Spinal cord (tissue), 10 donors: Measurements from ENCODE around the gene GCNA. TPM values are rescaled to one million over a fixed set of nuclear protein-coding genes. Genes with fewer than 3 reads are reported as not detected.

Source experiments
- DNase-seq, 6 donors: peaks; one replicate each; pipeline versions ENCODE4 v3.0.0 to v3.0.0-alpha.2; 2013 to 2015; ENCODE audit warnings: low spot score in 6 of 6, low read depth in 4 of 6
- H3K27ac ChIP-seq: one replicate; pipeline ENCODE4 v1.5.1; 2013; ENCODE audit warnings: low read depth, low read length, control low read depth
- H3K27me3 ChIP-seq: one replicate; pipeline ENCODE4 v1.6.1; 2013; ENCODE audit warnings: low read length; ENCODE audit not compliant: control insufficient read depth, insufficient read depth
- H3K36me3 ChIP-seq: one replicate; pipeline ENCODE4 v1.6.1; 2013; ENCODE audit warnings: low read length; ENCODE audit not compliant: control insufficient read depth, insufficient read depth
- H3K4me1 ChIP-seq: one replicate; pipeline ENCODE4 v1.6.1; 2013; ENCODE audit warnings: low read length; ENCODE audit not compliant: control insufficient read depth, insufficient read depth
- H3K4me3 ChIP-seq: one replicate; pipeline ENCODE4 v1.5.1; 2013; ENCODE audit warnings: low read depth, low read length, control low read depth
- H3K9me3 ChIP-seq: one replicate; pipeline ENCODE4 v1.6.1; 2013; ENCODE audit warnings: low read length; ENCODE audit not compliant: control insufficient read depth, insufficient read depth
- WGBS: methylation state at CpG from one replicate; pipeline ENCODE4 v1.1.5; 2013; ENCODE audit warnings: missing lambda C conversion rate; ENCODE audit not compliant: insufficient coverage; 5-methylcytosine and 5-hydroxymethylcytosine counted together
- polyA plus RNA-seq, 2 donors: library from polyadenylated mRNA; unstranded; fragments of 120-200 nt; gene quantifications; one replicate each; pipeline ENCODE4 v1.2.1, GENCODE V29; 2013; ENCODE audit not compliant: insufficient read length in 2 of 2
- total RNA-seq, 2 donors: library from RNA; depleted of rRNA in 1 of 2; stranded (reverse); fragments of 120-200 nt in 1 of 2; fragments of >200 nt in 1 of 2; gene quantifications; one replicate each; pipeline versions ENCODE4 v1.2.3 to v1.2.4, GENCODE V29; 2013 to 2014
- donor health status: healthy.

The GCNA gene
- total and polyA plus RNA-seq, 4 donors = 1.7 to 3.7 (median 3.2) TPM

DNA sequence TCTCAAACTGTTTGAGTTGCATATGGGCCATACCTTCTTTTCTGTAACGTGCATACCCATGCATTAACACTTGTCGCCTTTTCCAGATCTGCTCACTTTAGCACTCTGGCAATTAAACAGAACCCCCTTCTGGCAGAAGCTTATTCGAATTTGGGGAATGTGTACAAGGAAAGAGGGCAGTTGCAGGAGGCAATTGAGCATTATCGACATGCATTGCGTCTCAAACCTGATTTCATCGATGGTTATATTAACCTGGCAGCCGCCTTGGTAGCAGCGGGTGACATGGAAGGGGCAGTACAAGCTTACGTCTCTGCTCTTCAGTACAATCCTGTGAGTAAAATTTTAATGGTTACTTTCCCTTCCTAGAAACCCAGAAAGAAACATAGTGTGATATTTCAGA is 40.5 kb upstream of the GCNA start:
- H3K27me3 ChIP-seq = no peaks in the 10 kb centered on the region
- H3K36me3 ChIP-seq = no peaks in the 10 kb centered on the region
- WGBS = 80% methylated on average over 5 of the region's 9 CpGs
- H3K4me3 ChIP-seq = no peak overlapping the region
- peaks cover 2% of the 10 kb centered on the region for H3K4me1 ChIP-seq
- H3K27ac ChIP-seq = no peak overlapping the region
- DNase-seq = no peak
- H3K9me3 ChIP-seq = no peaks in the 10 kb centered on the region

DNA sequence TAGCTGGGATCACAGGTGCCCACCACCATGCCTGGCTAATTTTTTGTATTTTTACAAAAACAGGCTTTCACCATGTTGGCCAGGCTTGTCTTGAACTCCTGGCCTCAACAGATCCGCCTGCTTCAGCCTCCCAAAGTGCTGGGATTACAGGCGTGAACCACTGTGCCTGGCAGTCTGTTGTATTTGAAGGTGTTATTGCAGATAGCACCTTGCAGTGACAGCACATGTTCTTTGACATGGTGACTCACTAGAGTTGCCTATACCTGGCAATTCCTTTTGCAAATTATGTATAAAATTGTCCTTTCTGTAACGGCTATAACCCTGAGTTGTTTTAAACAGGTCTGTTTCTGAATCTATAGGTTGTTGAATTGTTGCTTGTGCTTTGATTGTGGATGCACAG is 37.4 kb upstream of the GCNA start:
- Histone ChIP-seq H3K4me1 (peaks cover 2% of the 10 kb centered on the region), H3K4me3 (no peak overlapping the region), H3K27me3 (no peaks in the 10 kb centered on the region), H3K36me3 (no peaks in the 10 kb centered on the region), H3K27ac (no peak overlapping the region), H3K9me3 (no peaks in the 10 kb centered on the region)
- DNase-seq = no peak
- WGBS = 100% methylated on average over 1 of the region's 3 CpGs

DNA sequence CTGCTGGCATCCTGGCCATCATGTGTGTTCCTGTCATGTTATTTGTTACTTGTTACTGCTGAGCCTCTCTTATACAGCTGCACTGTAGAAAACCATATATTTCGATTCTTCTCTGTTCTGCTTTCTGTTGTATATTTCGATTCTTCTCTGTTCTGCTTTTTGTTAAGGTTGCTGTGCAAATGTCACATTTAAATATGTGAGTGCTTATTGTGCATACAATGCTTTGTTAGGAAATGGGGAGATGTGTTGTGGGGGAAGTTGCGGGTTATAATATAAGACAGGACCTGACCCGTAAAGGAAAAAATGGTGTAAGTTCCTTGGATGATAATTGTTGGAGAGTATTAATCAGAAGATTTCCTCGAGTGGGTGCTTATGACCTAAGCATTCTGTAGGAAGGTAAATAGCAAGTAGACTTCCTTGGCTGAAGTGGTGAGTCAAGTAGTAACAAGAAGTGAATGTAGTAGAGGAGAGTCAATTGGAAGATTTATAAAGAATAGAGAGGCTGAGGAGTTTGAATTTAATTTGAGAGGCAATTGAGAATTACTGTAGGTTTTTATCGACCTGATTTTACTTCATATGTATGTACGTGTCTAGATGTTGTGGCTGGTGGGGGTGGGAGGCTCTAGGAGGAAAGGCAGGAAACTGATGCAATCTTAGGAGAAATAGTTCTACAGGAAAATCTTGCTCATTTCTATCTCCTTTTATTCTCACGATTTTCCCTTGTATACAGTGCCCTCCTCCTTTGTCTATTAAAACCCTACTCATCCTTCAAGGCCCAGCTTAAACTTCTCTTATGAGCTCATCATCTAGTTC is 36.8 kb upstream of the GCNA start:
- Histone ChIP-seq H3K27me3 (no peaks in the 10 kb centered on the region), H3K27ac (no peak overlapping the region), H3K4me1 (peaks cover 2% of the 10 kb centered on the region), H3K9me3 (no peaks in the 10 kb centered on the region), H3K4me3 (no peak overlapping the region), H3K36me3 (no peaks in the 10 kb centered on the region)
- 73% methylated on average over 4 of the region's 8 CpGs for WGBS
- no peak for DNase-seq

DNA sequence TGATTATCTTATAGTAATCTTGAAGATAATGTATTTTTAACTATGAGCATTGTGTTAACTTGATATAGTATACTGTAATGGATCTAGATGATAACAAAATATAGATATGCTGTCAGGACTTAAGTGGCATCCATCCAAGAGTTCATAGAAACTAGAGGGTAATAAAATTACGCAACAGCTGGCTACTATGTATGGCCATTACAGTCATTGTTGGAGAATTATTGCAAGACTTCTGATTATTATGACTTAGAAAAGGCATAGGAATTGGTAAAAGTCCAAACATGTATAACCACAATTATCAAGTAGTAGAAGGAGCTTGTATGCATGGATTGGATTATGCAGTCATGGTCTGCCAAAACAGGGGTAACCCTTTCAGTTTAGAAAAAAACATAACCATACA is 35.8 kb upstream of the GCNA start:
- H3K9me3 ChIP-seq = no peaks in the 10 kb centered on the region
- 60% methylated on average over 1 of the region's 1 CpG for WGBS
- no peak for DNase-seq
- no peak overlapping the region for H3K27ac ChIP-seq
- H3K36me3 ChIP-seq = peaks cover under 1% of the 10 kb centered on the region
- H3K27me3 ChIP-seq = no peaks in the 10 kb centered on the region
- H3K4me1 ChIP-seq = peaks cover 2% of the 10 kb centered on the region
- H3K4me3 ChIP-seq = no peak overlapping the region

DNA sequence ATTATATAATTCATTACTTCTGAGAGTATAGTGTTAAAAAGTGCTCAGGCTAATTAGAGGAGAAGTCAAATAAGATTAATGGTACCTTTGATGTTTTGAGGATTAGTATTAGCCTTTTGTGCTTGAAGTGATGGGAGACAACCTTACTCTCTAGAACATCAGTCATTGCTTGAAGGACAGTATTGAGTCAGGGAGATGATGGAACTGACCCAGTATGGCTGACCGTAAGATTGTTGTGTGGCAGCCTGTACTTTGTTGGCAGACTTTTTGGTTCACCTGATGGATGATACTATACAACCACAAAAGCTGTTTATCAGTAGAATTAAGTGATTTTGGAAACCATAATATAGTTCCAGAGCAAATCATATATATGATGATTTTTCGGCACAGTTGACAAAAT is 35.4 kb upstream of the GCNA start:
- no CpG with 5 or more reads among the region's 2 CpGs for WGBS

DNA sequence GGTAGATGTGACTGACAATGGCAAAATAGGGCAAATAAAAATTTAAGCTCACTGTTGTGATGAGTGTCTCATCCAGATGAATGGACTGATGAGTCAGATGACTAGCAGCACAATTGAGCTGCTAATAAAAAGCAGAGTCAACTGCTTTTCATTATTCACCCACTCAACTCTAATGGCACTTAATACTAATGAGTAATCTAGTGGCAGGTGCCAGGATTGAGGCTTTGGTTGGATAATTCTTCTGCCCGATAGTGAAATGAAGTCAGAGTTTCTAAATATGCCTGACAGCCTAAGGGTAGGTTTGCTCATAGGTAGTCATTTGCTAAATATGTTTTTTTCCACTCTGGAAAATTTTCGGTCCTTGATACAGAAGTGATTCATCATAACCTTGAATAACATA is 34.9 kb upstream of the GCNA start:
- Histone ChIP-seq H3K4me3 (no peak overlapping the region), H3K27ac (no peak overlapping the region), H3K4me1 (no peaks in the 10 kb centered on the region), H3K27me3 (no peaks in the 10 kb centered on the region), H3K9me3 (no peaks in the 10 kb centered on the region), H3K36me3 (peaks cover 3% of the 10 kb centered on the region)
- DNase-seq = no peak
- 83% methylated on average over 1 of the region's 2 CpGs for WGBS

More for the DNA sequence above, 35.4 kb upstream of the GCNA start:
- H3K9me3 ChIP-seq = no peaks in the 10 kb centered on the region
- no peak for DNase-seq
- H3K27ac ChIP-seq = no peak overlapping the region
- H3K4me1 ChIP-seq = peaks cover under 1% of the 10 kb centered on the region
- no peak overlapping the region for H3K4me3 ChIP-seq
- H3K36me3 ChIP-seq = peaks cover 3% of the 10 kb centered on the region
- H3K27me3 ChIP-seq = no peaks in the 10 kb centered on the region

DNA sequence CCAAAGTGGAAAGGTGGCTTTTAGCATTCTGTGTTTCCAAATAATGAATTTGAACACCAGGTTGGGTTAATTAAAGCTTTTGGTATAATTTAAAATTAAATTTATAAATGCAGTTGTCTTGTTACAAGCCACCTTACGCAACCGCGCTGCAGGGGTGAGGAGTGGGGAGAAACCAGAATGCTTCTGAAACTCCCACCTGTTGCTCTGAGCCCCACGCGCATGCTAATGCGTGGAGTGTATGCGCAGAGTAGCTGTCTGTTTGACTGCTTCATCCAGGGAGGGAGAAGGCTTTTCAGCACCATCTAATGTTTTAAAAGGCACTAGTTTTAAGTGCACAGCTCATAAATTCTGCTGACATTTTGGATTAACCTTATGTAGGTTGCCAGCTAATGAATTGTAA is 32.9 kb upstream of the GCNA start:
- no peak for DNase-seq
- no peaks in the 10 kb centered on the region for H3K4me1 ChIP-seq
- no peak overlapping the region for H3K4me3 ChIP-seq
- H3K27me3 ChIP-seq = no peaks in the 10 kb centered on the region
- no peaks in the 10 kb centered on the region for H3K9me3 ChIP-seq
- H3K27ac ChIP-seq = no peak overlapping the region
- WGBS = 77% methylated on average over 2 of the region's 7 CpGs
- peaks cover 5% of the 10 kb centered on the region for H3K36me3 ChIP-seq

DNA sequence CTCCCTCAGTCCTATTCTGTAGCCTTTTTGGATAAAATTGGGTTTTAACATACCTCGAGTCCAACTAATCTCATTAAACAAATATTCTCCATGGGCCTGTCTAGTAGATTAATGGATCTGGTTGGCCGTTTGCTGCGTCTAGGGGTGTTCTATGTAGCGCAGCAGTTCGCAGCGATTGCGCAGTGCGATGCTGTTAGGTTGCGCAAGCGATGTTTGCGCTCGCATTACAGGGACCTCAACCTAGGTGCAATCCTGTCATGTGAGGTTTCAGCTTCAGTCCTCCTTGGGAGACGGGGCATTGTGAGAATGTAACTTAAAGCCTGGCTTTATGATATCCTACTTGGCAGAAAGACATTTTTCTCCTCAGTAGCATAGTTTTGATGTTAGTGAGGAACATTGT is 31.4 kb upstream of the GCNA start:
- Histone ChIP-seq H3K4me1 (no peaks in the 10 kb centered on the region), H3K27ac (no peak overlapping the region), H3K4me3 (no peak overlapping the region), H3K9me3 (no peaks in the 10 kb centered on the region), H3K27me3 (no peaks in the 10 kb centered on the region), H3K36me3 (peaks cover 6% of the 10 kb centered on the region)
- no peak for DNase-seq
- WGBS = 89% methylated on average over 11 of the region's 13 CpGs

DNA sequence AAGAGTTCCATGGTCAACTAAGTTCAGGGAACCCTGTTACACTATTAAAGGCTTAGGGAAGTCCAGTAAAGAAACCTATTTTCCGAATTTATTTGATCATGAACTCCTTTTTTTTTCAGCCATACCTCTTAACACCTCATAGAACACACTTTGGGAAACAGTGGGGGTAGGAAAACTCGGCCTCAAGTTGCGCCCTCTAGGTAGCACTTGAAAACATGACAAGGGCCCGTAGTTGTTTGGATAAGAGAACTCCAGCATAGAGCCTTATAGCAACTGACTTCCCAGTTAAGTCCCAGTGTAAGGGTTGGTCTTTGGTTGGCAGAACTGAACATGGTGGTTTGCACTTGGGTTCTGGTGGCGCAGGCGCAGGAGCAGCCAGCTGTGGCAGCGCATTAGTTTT is 30.9 kb upstream of the GCNA start:
- no peak overlapping the region for H3K4me3 ChIP-seq
- H3K36me3 ChIP-seq = peaks cover 11% of the 10 kb centered on the region
- H3K27me3 ChIP-seq = no peaks in the 10 kb centered on the region
- H3K27ac ChIP-seq = no peak overlapping the region
- WGBS = 94% methylated on average over 3 of the region's 7 CpGs
- DNase-seq = no peak
- no peaks in the 10 kb centered on the region for H3K9me3 ChIP-seq
- no peaks in the 10 kb centered on the region for H3K4me1 ChIP-seq

DNA sequence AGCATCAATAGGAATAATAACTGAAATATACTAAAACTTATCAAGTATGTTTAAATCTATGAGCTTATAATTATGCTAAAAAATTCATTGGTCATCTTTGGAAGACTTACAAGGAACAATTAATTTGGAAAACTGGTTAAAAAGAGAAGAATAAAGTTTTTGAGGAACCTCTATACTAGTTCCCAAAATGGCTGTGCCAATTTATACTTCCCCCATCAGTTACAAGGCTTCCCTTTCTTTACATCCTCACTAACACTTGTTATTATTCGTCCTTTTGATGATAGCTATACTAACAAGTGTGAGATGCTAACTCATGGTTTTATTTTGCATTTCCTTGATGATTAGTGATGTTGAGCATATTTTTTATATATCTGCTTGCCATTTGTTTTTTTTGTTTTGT is 28.3 kb upstream of the GCNA start:
- Histone ChIP-seq H3K27me3 (no peaks in the 10 kb centered on the region), H3K27ac (no peak overlapping the region), H3K9me3 (no peaks in the 10 kb centered on the region), H3K4me3 (no peak overlapping the region), H3K4me1 (no peaks in the 10 kb centered on the region), H3K36me3 (peaks cover 14% of the 10 kb centered on the region)
- DNase-seq = no peak
- no CpG with 5 or more reads among the region's 1 CpG for WGBS
